CD14-positive monocyte (primary cell): ENCODE data around the gene CREB3L1. TPM values are rescaled to one million over a fixed set of nuclear protein-coding genes. Genes with fewer than 3 reads are reported as not detected.
A peak's percentile ranks its signal among the peaks of the same experiment; 100 is the strongest.
"Not testable (repeated sequence)": the region's sequence is repeated elsewhere in the genome, so short reads cannot be mapped to it uniquely, and the experiment has no call there.

Experiments
- DNase-seq, 3 donors: peaks; one replicate each; pipeline ENCODE4 v3.0.0-alpha.2; 2011 to 2022
- H2AFZ ChIP-seq: 2 replicates; pipeline ENCODE4 v1.6.0; 2012; ENCODE audit warnings: mild to moderate bottlenecking, low read depth, low read length, inconsistent platforms; ENCODE audit not compliant: insufficient read depth, poor library complexity, severe bottlenecking
- H3K27ac ChIP-seq, 2 donors: 1 replicate in 1 of 2; 2 replicates in 1 of 2; pipeline ENCODE4 v1.5.1; 2012 to 2013; ENCODE audit warnings: low read length in 2 of 2, control low read depth in 1 of 2, inconsistent platforms in 1 of 2, low read depth in 1 of 2, mild to moderate bottlenecking in 1 of 2
- H3K27me3 ChIP-seq, 2 donors: one replicate each; pipeline versions ENCODE4 v1.6.0 to v1.6.1; 2011 to 2013; ENCODE audit warnings: low read length in 2 of 2; ENCODE audit not compliant: control insufficient read depth in 2 of 2, insufficient read depth in 2 of 2
- H3K36me3 ChIP-seq, 2 donors: replicated peaks in 1 of 2; 1 replicate in 1 of 2; 2 replicates in 1 of 2; pipeline versions ENCODE4 v1.5.1 to v1.6.1; 2012 to 2013; ENCODE audit warnings: low read length in 2 of 2, control low read depth in 1 of 2, inconsistent platforms in 1 of 2, mild to moderate bottlenecking in 1 of 2; ENCODE audit not compliant: insufficient read depth in 2 of 2, control insufficient read depth in 1 of 2
- H3K4me1 ChIP-seq, 2 donors: 1 replicate in 1 of 2; 2 replicates in 1 of 2; pipeline versions ENCODE4 v1.5.1 to v1.6.1; 2012 to 2013; ENCODE audit warnings: low read length in 2 of 2, control low read depth in 1 of 2, inconsistent platforms in 1 of 2, mild to moderate bottlenecking in 1 of 2, moderate library complexity in 1 of 2; ENCODE audit not compliant: insufficient read depth in 2 of 2, control insufficient read depth in 1 of 2
- H3K4me2 ChIP-seq: replicated peaks from 2 replicates; pipeline ENCODE3; 2012; ENCODE audit warnings: low read length, moderate library complexity, mild to moderate bottlenecking; ENCODE audit not compliant: poor library complexity, severe bottlenecking; ENCODE audit errors: extremely low read depth
- H3K4me3 ChIP-seq, 3 experiments: fragments of 200-600 bp in 1 of 3; sonication (generic) in 1 of 3; replicated peaks in 1 of 3; 1 replicate in 2 of 3; 2 replicates in 1 of 3; pipeline ENCODE4 v1.5.1; 2011 to 2013; ENCODE audit warnings: low read length in 3 of 3, mild to moderate bottlenecking in 3 of 3, control low read depth in 2 of 3, low read depth in 2 of 3, inconsistent platforms in 1 of 3, moderate library complexity in 1 of 3
- H3K79me2 ChIP-seq: 2 replicates; pipeline ENCODE4 v1.6.0; 2012; ENCODE audit warnings: mild to moderate bottlenecking, control low read depth, inconsistent platforms, low read length, moderate library complexity; ENCODE audit not compliant: insufficient read depth
- H3K9ac ChIP-seq: 2 replicates; pipeline ENCODE4 v1.6.0; 2017; ENCODE audit warnings: low read length, mild to moderate bottlenecking; ENCODE audit not compliant: insufficient read depth, poor library complexity, severe bottlenecking
- H3K9me3 ChIP-seq, 2 donors: replicated peaks in 1 of 2; 1 replicate in 1 of 2; 2 replicates in 1 of 2; pipeline versions ENCODE4 v1.5.1 to v1.6.1; 2012 to 2013; ENCODE audit warnings: low read length in 2 of 2, control low read depth in 1 of 2; ENCODE audit not compliant: control insufficient read depth in 1 of 2, insufficient read depth in 1 of 2
- H4K20me1 ChIP-seq: 2 replicates; pipeline ENCODE4 v1.6.0; 2012; ENCODE audit warnings: mild to moderate bottlenecking, low read length, control low read depth, moderate library complexity; ENCODE audit not compliant: insufficient read depth
- H3K27ac Mint-ChIP-seq, 7 donors: one replicate each; pipeline ENCODE4 v1.8.0; 2020; ENCODE audit warnings: mild to moderate bottlenecking in 7 of 7, mixed read lengths in 7 of 7, moderate library complexity in 6 of 7, inconsistent platforms in 2 of 7
- H3K27me3 Mint-ChIP-seq, 3 donors: one replicate each; pipeline ENCODE4 v1.8.0; 2021 to 2022; ENCODE audit warnings: low read depth in 3 of 3, mild to moderate bottlenecking in 3 of 3, mixed read lengths in 3 of 3, moderate library complexity in 3 of 3, inconsistent platforms in 1 of 3
- H3K36me3 Mint-ChIP-seq, 2 donors: one replicate each; pipeline ENCODE4 v1.8.0; 2020; ENCODE audit warnings: mixed read lengths in 2 of 2, inconsistent platforms in 1 of 2, mild to moderate bottlenecking in 1 of 2
- H3K4me1 Mint-ChIP-seq: one replicate; pipeline ENCODE4 v1.8.0; 2020; ENCODE audit warnings: mild to moderate bottlenecking, mixed read lengths
- H3K4me3 Mint-ChIP-seq, 2 donors: one replicate each; pipeline ENCODE4 v1.8.0; 2020; ENCODE audit warnings: mild to moderate bottlenecking in 2 of 2, mixed read lengths in 2 of 2, moderate library complexity in 1 of 2
- H3K9me3 Mint-ChIP-seq, 7 donors: one replicate each; pipeline ENCODE4 v1.8.0; 2020 to 2022; ENCODE audit warnings: mixed read lengths in 7 of 7, mild to moderate bottlenecking in 6 of 7, moderate library complexity in 6 of 7, inconsistent platforms in 2 of 7
- CTCF ChIP-seq: fragments of 200-600 bp; IDR thresholded peaks from one replicate; pipeline ENCODE4 v1.8.0; 2022; ENCODE audit warnings: antibody characterized with exemption, mild to moderate bottlenecking
- WGBS: methylation state at CpG from one replicate; pipeline ENCODE4 v1.1.5; 2013; ENCODE audit warnings: missing lambda C conversion rate; ENCODE audit not compliant: insufficient coverage; 5-methylcytosine and 5-hydroxymethylcytosine counted together
- intact Hi-C, 2 donors: fragments of 100-400 bp; cut with micrococcal nuclease; formaldehyde crosslinking; loops; one replicate each; pipeline versions ENCODE4 v1.15.0 to v1.15.1; 2023
- polyA plus RNA-seq, 3 donors: library from polyadenylated mRNA; depleted of rRNA in 1 of 3; unstranded in 2 of 3; stranded (reverse) in 1 of 3; fragments of 300-500 nt in 2 of 3; fragments of >200 nt in 1 of 3; fragmentation: Illumina TruSeq in 2 of 3; gene quantifications; 1 replicate in 2 of 3; 2 replicates in 1 of 3; pipeline ENCODE4 v1.2.3, GENCODE V29; 2012 to 2021

Gene CREB3L1
- polyA plus RNA-seq, 3 donors: not detected

- no peaks in the 10 kb centered on the region for H4K20me1 ChIP-seq
- no peaks in the 10 kb centered on the region for H3K36me3 ChIP-seq
- no peak overlapping the region for H3K9ac ChIP-seq
- Mint-ChIP-seq H3K27ac (no peak overlapping the region), H3K4me3 (no peak overlapping the region), H3K4me1 (peaks cover 46% of the 10 kb centered on the region), H3K9me3 (peaks cover 0 to 10% (median 0%) of the 10 kb centered on the region in 7 donors), H3K36me3 (peaks cover 0 to 11% of the 10 kb centered on the region in 2 donors), H3K27me3 (peaks cover 20 to 27% (median 25%) of the 10 kb centered on the region in 3 donors)
- H3K4me3 ChIP-seq: no peak overlapping the region
- H3K79me2 ChIP-seq: no peaks in the 10 kb centered on the region
- intact Hi-C loops: no loop called here
- peaks cover 61 to 65% of the 10 kb centered on the region in 2 donors for H3K4me1 ChIP-seq
- no peak overlapping the region for H2AFZ ChIP-seq
- TF ChIP-seq CTCF: no peak
- peaks cover 5 to 26% of the 10 kb centered on the region in 2 donors for H3K27me3 ChIP-seq
- 97% methylated on average over 6 of the region's 7 CpGs for WGBS
- no peaks in the 10 kb centered on the region for H3K9me3 ChIP-seq
- H3K27ac ChIP-seq: no peak overlapping the region
- no peak overlapping the region for H3K4me2 ChIP-seq
- no peak for DNase-seq
Observed at GRCh38 chr11:46300270-46300669, 22.8 kb downstream of the CREB3L1 start.

- DNase-seq: peak; percentile 64 to 70 (median 66)
- Mint-ChIP-seq H3K27ac (peak overlapping the region in 6 of 7 donors; percentile 37 to 92 (median 86)), H3K36me3 (peaks cover 0 to 6% of the 10 kb centered on the region in 2 donors), H3K4me1 (peaks cover 41% of the 10 kb centered on the region), H3K4me3 (no peak overlapping the region), H3K9me3 (peaks cover 0 to 10% (median 0%) of the 10 kb centered on the region in 7 donors), H3K27me3 (peaks cover 0 to 7% (median 5%) of the 10 kb centered on the region in 3 donors)
- Histone ChIP-seq H3K4me3 (no peak overlapping the region), H3K27me3 (peaks cover 0 to under 1% of the 10 kb centered on the region in 2 donors), H3K4me2 (no peak overlapping the region), H3K9ac (no peak overlapping the region), H3K36me3 (no peaks in the 10 kb centered on the region), H3K27ac (peak overlapping the region; percentile 20 to 26), H3K9me3 (no peaks in the 10 kb centered on the region), H3K79me2 (no peaks in the 10 kb centered on the region), H4K20me1 (no peaks in the 10 kb centered on the region), H2AFZ (no peak overlapping the region), H3K4me1 (peaks cover 46 to 54% of the 10 kb centered on the region in 2 donors)
- intact Hi-C loops: no loop called here
- TF ChIP-seq CTCF: no peak
- 19% methylated on average over 6 of the region's 7 CpGs for WGBS
Observed at GRCh38 chr11:46302866-46303265, 25.4 kb downstream of the CREB3L1 start.

GRCh38 chr11:46304036-46304435, 26.6 kb downstream of the CREB3L1 start:
- H3K79me2 ChIP-seq, DNase-seq, H3K4me3 Mint-ChIP-seq, H3K36me3 ChIP-seq, H3K4me2 ChIP-seq, H3K27me3 ChIP-seq, H3K4me3 ChIP-seq, H3K27ac ChIP-seq, H3K9me3 Mint-ChIP-seq, H4K20me1 ChIP-seq, H2AFZ ChIP-seq, H3K9me3 ChIP-seq, intact Hi-C loops, H3K36me3 Mint-ChIP-seq, H3K27me3 Mint-ChIP-seq, H3K9ac ChIP-seq: not testable (repeated sequence)
- WGBS: 100% methylated on average over 7 of the region's 12 CpGs
- Mint-ChIP-seq H3K27ac (peak overlapping the region in 2 of 7 donors; percentile 13 to 40), H3K4me1 (peaks cover 35% of the 10 kb centered on the region)
- peaks cover 43 to 52% of the 10 kb centered on the region in 2 donors for H3K4me1 ChIP-seq
